ENCODE results near the gene GRIN2A.

GRIN2A gene

GRCh38 chr16:9736547-9736946 lies 445.7 kb downstream of the GRIN2A start:
- DNase-seq, result no peak

DNA sequence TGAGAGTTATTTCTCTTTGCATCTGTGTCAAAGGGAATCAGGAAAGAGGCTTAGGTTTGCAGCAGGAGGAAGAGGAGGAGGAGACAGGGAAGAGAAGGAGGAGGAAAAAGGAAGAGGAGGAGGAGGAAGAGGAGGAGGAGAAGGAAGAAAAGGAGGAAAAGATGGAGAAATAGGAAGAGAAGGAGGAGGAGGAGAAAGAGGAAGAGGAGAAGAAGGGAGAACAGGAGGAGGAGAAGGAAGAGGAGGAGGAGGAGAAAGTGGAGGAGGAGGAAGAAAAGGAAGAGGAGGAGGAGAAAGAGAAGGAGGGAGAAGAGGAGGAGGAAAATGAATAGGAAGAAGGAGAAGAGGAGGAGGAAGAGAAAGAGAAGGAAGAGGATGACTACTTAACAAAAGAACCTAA lies 459.1 kb downstream of the GRIN2A start:
- DNase-seq, result no peak

DNA sequence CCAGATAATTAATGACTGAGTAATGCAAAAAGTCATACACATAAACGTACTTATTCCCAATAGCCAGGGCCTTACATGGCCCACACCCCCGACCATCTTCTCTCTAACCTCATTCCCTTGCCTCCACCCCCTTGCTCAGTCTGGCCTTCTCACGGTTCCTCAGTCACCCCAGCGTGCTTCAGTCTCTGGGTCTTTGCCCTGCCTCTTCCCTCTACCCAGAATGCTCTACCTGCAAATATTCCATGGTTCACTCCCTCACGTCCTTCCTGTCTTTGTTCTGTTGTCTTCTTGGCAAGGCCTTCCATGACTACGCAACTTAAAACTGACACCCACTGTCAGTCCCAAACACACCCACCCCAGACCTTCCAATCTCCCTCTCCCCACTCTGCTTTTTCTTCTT lies 468.3 kb downstream of the GRIN2A start:
- no peak for DNase-seq

GRCh38 chr16:9713156-9713555 lies 469.1 kb downstream of the GRIN2A start:
- DNase-seq, result no peak

- DNase-seq, result no peak
Measured at GRCh38 chr16:9708972-9709620, 473.1 kb downstream of the GRIN2A start.

GRCh38 chr16:9706217-9706836 lies 475.9 kb downstream of the GRIN2A start:
- DNase-seq, result no peak

DNA sequence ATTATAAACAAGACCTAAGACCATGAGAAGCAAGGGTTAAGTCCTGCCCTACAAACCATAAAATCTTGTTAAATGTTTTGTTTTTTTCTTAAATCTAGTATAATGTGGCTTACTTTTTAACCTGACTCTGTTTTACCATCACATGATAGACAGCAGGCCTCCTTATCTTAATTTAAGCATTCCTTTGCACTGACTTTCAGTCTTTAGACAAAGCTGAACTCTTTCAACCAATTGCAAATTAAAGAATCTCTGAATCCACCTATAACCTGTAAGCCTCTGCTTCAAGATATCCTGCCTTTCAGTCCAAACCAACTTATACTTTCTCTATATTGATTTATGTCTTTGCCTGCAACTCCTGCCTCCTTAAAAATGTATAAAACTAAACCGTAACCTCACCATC lies 478.5 kb downstream of the GRIN2A start:
- DNase-seq, result no peak

All from DMS53 (cell line).